ENCODE measurements around the gene CD3D. TPM values are rescaled to one million over a fixed set of nuclear protein-coding genes. Genes with fewer than 3 reads are reported as not detected.

Gene CD3D
- total and polyA plus RNA-seq, 2 donors (not counting 1 experiment from before 2014, with no cell fraction given), result 0.79 to 1.7 TPM

GRCh38 chr11:118382954-118383353 lies 40.4 kb upstream of the CD3D start:
- H3K9me3 Mint-ChIP-seq (ENCODE audit: insufficient read depth), result no peaks in the 10 kb centered on the region
- H3K27ac Mint-ChIP-seq, result no peak overlapping the region
- WGBS (ENCODE audit: insufficient coverage), result no CpG with 5 or more reads among the region's 3 CpGs
- POLR2A ChIA-PET, result interaction anchor here (0.6 kb wide), 1 partner anchor 57 kb away, joined by 5 read pairs; no protein-coding TSS in a partner anchor
- H3K4me1 Mint-ChIP-seq, result no peaks in the 10 kb centered on the region
- Histone ChIP-seq H4K20me1 (ENCODE audit: control insufficient read depth, insufficient read depth, low read length, poor library complexity, severe bottlenecking) (no peaks in the 10 kb centered on the region), H3K4me3 (ENCODE audit: control extremely low read depth in 1 of 5, extremely low read depth in 1 of 5, insufficient read depth in 1 of 5, low read depth in 2 of 5, low read length in 4 of 5) (no peak overlapping the region), H3K79me2 (ENCODE audit: control insufficient read depth, insufficient read depth, low read length) (no peaks in the 10 kb centered on the region), H3K27ac (ENCODE audit: low read length in 2 of 2) (no peak overlapping the region), H3K4me1 (ENCODE audit: control insufficient read depth in 2 of 2, insufficient read depth in 2 of 2, low read length in 2 of 2) (no peaks in the 10 kb centered on the region), H3K9me3 (ENCODE audit: control extremely low read depth in 1 of 3, control insufficient read depth in 2 of 3, insufficient read depth in 1 of 3, low read length in 2 of 3) (no peaks in the 10 kb centered on the region), H3K27me3 (replicated peaks in 1 of 4; ENCODE audit: control extremely low read depth in 1 of 4, control insufficient read depth in 3 of 4, insufficient read depth in 4 of 4, low read length in 3 of 4) (no peaks in the 10 kb centered on the region), H3K9ac (ENCODE audit: low read length) (no peak overlapping the region), H3K36me3 (replicated peaks in 1 of 2; ENCODE audit: control extremely low read depth in 1 of 2, control insufficient read depth in 1 of 2, extremely low read depth in 1 of 2, insufficient read depth in 2 of 2, low read length in 1 of 2) (peaks cover 10 to 96% of the 10 kb centered on the region in 2 experiments), H2AFZ (ENCODE audit: insufficient read depth, low read depth, low read length, poor library complexity, severe bottlenecking) (no peak overlapping the region), H3K4me2 (replicated peaks; ENCODE audit: low read depth, low read length, poor library complexity, severe bottlenecking) (no peak overlapping the region)
- intact Hi-C loops (cut with micrococcal nuclease), result no loop called here
- no peak for TF ChIP-seq EZH2 (IDR thresholded peaks at IDR 0.05; ENCODE audit: borderline replicate concordance, insufficient read depth, low read depth, low read length, poor library complexity, severe bottlenecking)
- no peak for TF ChIP-seq CTCF (IDR thresholded peaks at IDR 0.05)
- CTCF ChIA-PET, result interaction anchor here (1.0 to 2.1 kb wide), 2 partner anchors 15 to 106 kb away, joined by 3 to 4 read pairs; no protein-coding TSS in a partner anchor
- DNase-seq (no peak), ATAC-seq (ENCODE audit: low read depth) (no peak)
- H3K4me3 Mint-ChIP-seq, result no peak overlapping the region
- H3K27me3 Mint-ChIP-seq, result no peaks in the 10 kb centered on the region

GRCh38 chr11:118380571-118380970 lies 38.1 kb upstream of the CD3D start:
- no peak overlapping the region for H2AFZ ChIP-seq (ENCODE audit: insufficient read depth, low read depth, low read length, poor library complexity, severe bottlenecking)
- no peak for ATAC-seq (ENCODE audit: low read depth)
- Mint-ChIP-seq H3K9me3 (ENCODE audit: insufficient read depth) (no peaks in the 10 kb centered on the region), H3K4me3 (no peak overlapping the region), H3K27me3 (no peaks in the 10 kb centered on the region), H3K27ac (no peak overlapping the region), H3K4me1 (no peaks in the 10 kb centered on the region)
- intact Hi-C loops (cut with micrococcal nuclease), result no loop called here
- no peaks in the 10 kb centered on the region for H3K79me2 ChIP-seq (ENCODE audit: control insufficient read depth, insufficient read depth, low read length)
- ChIA-PET POLR2A (no interaction called here), CTCF (no interaction called here)
- H3K27ac ChIP-seq (ENCODE audit: low read length in 2 of 2), result no peak overlapping the region
- DNase-seq, result no peak
- peaks cover 7 to 89% of the 10 kb centered on the region in 2 experiments for H3K36me3 ChIP-seq (replicated peaks in 1 of 2; ENCODE audit: control extremely low read depth in 1 of 2, control insufficient read depth in 1 of 2, extremely low read depth in 1 of 2, insufficient read depth in 2 of 2, low read length in 1 of 2)
- no peaks in the 10 kb centered on the region for H4K20me1 ChIP-seq (ENCODE audit: control insufficient read depth, insufficient read depth, low read length, poor library complexity, severe bottlenecking)
- no peak overlapping the region for H3K4me3 ChIP-seq (ENCODE audit: control extremely low read depth in 1 of 5, extremely low read depth in 1 of 5, insufficient read depth in 1 of 5, low read depth in 2 of 5, low read length in 4 of 5)
- H3K4me2 ChIP-seq (replicated peaks; ENCODE audit: low read depth, low read length, poor library complexity, severe bottlenecking), result no peak overlapping the region
- TF ChIP-seq EZH2 (IDR thresholded peaks at IDR 0.05; ENCODE audit: borderline replicate concordance, insufficient read depth, low read depth, low read length, poor library complexity, severe bottlenecking) (no peak), CTCF (IDR thresholded peaks at IDR 0.05) (no peak)
- no peaks in the 10 kb centered on the region for H3K4me1 ChIP-seq (ENCODE audit: control insufficient read depth in 2 of 2, insufficient read depth in 2 of 2, low read length in 2 of 2)
- no peaks in the 10 kb centered on the region for H3K9me3 ChIP-seq (ENCODE audit: control extremely low read depth in 1 of 3, control insufficient read depth in 2 of 3, insufficient read depth in 1 of 3, low read length in 2 of 3)
- no peak overlapping the region for H3K9ac ChIP-seq (ENCODE audit: low read length)
- H3K27me3 ChIP-seq (replicated peaks in 1 of 4; ENCODE audit: control extremely low read depth in 1 of 4, control insufficient read depth in 3 of 4, insufficient read depth in 4 of 4, low read length in 3 of 4), result no peaks in the 10 kb centered on the region

Measured in B cell (primary cell).